Measurements from ENCODE around the gene RSPO1.

Gene RSPO1

DNA sequence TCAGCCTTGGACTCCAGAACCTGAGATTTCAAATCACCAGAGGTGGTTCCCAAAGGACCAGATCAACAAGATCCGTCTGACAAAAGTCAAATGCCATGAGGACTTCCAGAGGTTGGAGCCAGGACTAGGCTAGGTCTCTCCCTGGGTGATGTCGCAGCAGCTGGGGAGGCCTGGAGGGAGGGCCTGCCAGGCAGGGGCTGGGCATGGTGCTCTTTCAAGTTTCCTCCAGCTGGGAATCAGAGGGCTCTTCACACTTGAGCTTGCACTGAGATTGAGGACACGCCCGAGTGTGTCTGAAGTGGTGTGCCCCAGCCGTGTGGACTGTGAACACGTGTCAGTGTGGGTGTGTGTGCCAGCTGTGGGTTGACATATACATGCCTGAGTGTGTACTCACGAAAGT, 21.3 kb upstream of the RSPO1 start:
- no peak for DNase-seq

DNA sequence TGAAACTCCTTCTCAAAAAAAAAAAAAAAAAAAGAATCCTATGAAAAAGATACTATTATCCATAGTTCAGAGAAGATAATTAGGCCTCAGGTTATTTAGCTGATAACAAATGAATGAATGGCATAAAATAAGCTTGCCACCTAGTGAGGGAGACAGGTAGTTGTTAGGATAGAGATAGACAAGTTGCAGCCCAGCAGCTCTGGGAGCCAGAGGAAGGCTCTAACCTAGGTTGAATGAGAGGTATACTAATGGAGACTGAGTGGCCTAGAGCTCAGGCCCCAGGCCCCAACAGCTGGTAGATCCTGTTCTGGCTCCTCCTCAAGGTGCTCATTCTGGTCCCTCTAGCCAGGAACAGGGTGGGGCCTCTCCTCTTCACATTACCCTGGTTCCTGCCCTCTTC, 20.6 kb upstream of the RSPO1 start:
- DNase-seq: no peak

DNA sequence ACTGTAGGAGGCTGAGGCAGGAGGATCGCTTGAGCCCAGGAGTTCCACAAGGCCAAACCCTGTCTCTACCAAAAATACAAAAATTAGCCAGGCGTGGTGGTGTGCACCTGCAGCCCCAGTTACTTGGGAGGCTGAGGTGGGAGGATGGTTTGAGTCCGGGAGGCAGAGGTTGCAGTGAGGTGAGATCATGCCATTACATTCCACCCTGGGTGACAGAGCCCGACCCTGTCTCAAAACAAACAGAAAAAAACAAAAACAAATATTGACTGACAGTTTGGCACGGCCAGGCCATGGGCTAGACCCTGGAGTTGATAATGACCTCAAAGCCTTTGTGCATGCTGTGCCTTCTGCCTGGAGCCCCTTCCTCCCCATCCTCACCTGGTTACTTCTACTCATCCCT, 19.2 kb upstream of the RSPO1 start:
- DNase-seq: no peak

GRCh38 chr1:37652976-37653375, 18.3 kb upstream of the RSPO1 start:
- DNase-seq: no peak

DNA sequence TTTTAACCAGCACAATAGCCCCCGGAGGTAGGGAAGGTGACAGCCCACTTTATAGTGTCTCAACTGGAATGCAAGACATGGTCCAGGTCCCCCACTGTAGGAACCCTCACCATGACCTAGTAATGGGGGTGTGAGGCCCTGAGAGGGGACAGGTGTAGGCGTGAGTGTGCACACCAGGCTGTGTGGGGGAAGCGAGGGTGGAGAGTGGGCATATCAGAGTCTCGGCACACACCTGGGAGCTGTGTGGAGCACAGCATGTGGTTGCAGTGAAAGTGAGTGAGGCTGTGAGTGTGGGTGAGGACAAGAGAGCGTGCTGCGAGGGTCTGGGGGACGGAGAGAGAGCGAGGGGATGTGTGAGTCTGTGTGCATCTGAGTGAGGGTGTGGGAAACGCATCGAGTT, 17.1 kb upstream of the RSPO1 start:
- no peak for DNase-seq

GRCh38 chr1:37650721-37651120, 16.0 kb upstream of the RSPO1 start:
- DNase-seq: no peak

- no peak for DNase-seq
Observed at GRCh38 chr1:37650173-37650572, 15.5 kb upstream of the RSPO1 start.

DNA sequence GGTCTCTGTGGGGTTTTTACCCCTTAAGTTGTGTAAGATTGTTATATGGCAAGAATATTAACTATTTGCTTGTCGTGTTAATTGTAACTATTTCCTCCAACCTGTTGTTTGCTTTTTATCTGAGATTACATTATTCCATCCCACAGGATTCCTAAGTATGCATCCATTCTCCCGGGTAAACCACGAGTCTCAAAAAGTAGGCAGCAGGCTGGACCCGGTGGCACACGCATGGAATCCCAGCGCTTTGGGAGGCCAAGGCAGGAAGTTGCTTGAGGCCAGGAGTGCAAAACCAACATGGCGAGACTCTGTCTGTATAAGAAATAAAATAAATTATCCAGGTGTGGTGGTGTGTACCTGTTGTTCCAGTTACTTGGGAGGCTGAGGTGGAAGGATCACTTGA, 12.6 kb upstream of the RSPO1 start:
- DNase-seq: no peak

GRCh38 chr1:37641059-37641458, 6.4 kb upstream of the RSPO1 start:
- DNase-seq: no peak

GRCh38 chr1:37636435-37636834, 1.7 kb upstream of the RSPO1 start:
- DNase-seq: no peak

- DNase-seq: no peak
Observed at GRCh38 chr1:37634992-37635902, 555 bp upstream of the RSPO1 start.

DNA sequence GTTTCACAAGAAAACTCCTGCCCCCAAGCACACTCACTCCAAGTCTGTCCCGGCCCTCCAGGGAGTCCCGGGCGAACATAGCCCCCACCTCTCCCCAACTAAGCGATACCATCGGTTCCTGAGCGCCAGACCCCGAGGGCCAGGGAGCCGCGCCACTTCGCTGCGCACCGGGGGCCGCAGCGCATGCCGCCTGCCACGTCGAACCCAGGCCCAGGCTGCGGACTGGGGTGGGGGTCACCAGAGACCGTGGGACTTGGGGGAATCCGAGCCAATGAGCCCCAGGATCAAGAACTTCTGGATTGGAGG, 801 bp downstream of the RSPO1 start:
- DNase-seq: no peak

DNA sequence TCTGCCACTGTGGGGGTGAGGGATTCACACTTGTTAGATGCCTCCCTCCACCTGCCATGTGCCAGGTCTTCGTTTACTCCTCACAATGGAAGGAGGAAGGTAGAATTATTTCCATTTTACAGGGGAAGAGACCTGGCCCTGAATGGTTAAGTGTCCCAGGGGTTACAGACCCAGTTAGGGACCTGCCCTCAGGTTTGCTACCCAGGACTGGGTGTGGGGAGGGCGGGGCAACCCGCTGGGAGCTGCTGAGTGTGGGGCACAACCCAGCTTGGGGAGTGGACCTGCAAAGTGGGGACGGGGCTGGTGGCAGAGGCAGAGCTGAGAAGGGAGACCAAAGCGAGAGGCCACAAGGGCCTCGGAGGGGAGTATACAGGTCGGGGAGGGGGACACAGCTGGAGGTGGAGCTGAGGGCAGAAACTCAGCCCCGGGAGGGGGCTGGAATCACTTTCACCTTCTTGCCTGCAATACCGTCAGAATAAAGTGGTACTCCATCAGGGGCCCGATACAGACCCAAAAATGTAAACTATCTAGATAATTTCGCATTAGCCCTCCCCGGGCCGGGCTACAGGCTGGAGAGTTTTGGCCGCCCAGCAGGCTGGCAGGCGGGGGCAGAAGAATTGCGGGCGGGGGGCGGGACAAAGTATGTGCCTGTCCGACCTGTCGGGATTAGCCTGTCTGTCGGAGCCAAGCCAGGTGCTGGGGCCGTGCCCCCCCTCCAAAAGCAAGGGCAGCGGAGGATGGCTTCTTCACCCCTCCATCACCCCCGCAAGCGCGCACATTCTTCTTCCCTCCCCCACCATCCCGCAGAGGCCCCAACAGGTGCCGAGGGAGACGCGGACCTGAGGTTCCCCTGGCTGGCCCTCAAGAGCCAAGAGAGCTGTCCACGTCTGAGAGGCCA, 1.4 kb downstream of the RSPO1 start:
- no peak for DNase-seq

DNA sequence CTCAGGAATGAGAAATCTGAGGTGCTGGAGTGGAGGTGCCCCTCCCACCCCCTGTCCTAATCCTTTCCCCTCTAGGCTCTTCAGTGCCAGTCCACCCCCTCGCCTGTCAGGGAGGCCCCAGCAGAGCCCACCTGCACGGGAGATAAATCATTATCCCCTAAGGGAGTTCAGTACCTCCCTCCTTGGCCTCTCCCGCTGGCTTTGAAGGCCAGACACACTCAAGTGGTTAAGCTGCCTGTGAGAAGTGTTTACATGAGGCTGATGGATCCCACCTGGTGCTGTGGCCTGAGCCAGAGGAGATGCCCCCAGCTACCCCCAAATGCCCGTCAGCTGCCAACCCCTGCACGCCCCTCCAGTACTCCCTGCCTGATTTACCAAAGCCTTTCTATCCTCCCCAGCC, 3.7 kb downstream of the RSPO1 start:
- DNase-seq: no peak

- no peak for DNase-seq
Observed at GRCh38 chr1:37630426-37631028, 4.2 kb downstream of the RSPO1 start.

- no peak for DNase-seq
Observed at GRCh38 chr1:37629726-37630425, 4.8 kb downstream of the RSPO1 start.

GRCh38 chr1:37629008-37629407, 5.7 kb downstream of the RSPO1 start:
- no peak for DNase-seq

DNA sequence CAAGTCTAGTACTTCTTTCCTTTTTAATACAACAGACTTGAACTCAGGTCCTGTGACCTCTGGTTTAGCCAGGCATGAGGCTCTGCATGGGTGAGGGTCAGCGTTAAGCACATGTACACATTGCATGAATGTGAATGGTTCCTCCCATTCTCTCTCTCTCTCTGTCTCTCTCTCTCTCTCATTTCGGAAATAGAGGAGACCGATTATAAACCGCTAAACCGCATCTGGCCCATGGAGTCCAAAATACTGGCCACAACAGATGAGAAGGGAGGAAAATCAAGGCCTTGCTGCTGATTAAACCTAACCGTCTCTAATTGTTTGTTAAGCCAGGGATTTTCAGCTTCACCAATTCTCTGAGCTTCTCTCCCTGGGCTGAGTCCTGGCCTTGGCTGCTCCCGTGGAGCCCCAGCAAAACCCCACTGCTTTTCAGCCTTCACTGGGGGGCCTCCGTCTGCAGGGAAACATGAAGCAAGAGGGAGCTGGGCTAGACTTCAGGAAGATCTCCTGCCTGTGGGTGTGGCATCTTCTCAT, 6.6 kb downstream of the RSPO1 start:
- DNase-seq: no peak

DNA sequence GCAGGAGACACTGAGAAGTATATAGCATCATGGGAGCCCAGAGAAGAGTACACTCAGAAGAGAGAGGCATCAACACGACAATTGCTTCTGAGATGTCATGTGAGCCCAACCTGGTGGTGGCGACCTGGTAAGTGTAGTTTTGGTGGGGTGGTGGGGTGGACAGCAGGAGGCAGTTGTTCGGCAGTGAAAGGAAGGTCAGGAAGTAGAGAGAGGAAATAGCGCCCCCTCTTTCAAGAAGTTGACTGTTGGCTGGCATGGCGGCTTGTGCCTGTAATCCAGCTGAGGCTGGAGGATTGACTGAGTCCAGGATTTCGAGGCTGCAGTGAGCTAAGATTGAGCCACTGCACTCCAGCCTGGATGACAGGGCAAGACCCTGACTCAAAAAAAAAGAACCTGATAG, 12.6 kb downstream of the RSPO1 start:
- no peak for DNase-seq

GRCh38 chr1:37621326-37621870, 13.3 kb downstream of the RSPO1 start:
- DNase-seq: no peak

- no peak for DNase-seq
Observed at GRCh38 chr1:37620707-37621106, 14.0 kb downstream of the RSPO1 start.

- DNase-seq: no peak
Observed at GRCh38 chr1:37616330-37616729, 18.4 kb downstream of the RSPO1 start.

DNA sequence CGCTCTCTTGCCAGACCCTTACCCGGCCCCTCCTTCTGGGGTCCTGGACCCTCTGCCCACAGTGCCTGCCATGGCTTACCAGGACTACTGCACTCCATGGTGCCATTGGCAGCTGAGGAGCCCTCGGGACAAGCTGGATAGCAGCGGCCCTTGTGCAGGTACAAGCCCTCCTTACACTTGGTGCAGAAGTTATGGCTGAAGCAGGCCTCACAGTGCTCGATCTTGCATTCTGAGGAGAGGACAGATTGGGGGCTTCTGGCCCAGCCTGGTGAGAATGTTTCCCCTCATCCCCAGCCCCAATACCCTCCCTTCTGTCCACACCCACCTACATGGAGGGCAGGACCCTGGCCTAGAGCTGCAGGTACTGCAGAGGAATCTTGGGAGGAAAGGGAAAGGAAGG, 20.6 kb downstream of the RSPO1 start:
- DNase-seq: no peak
